Breast epithelium (tissue), 3 donors: Measurements from ENCODE around the gene PHC2.

Experiments used
- POLR2A ChIP-seq: fragments of 450-650 bp; IDR thresholded peaks from one replicate; pipeline ENCODE4 v1.6.1; 2016; ENCODE audit warnings: antibody characterized with exemption, mild to moderate bottlenecking, moderate library complexity
- POLR2AphosphoS5 ChIP-seq, 3 donors: sonication (generic); formaldehyde crosslinking; IDR thresholded peaks; one replicate each; pipeline ENCODE4 v1.6.1; 2017; ENCODE audit warnings: antibody characterized with exemption in 3 of 3

DNA sequence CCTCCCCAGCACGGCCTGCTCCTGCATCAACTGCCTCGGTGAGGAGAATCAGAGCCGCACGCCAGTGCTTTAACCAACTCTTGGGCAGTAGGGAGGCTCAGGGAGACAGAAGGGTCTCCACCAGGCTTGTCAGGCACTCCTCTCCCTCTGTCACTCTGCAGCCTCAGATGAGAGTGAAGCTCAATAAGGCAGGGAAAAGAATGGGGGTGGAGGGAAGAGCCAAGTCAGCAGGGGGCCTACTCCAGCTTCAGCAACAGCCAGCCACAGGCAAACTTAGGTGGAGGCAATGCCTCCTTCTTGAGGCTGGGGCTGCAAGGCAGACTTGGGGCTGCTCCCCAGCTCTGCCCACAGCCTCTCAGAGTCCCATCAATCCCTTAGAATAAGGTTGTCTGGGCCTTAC is 58.2 kb downstream of the PHC2 start:
- no peak for TF ChIP-seq POLR2AphosphoS5 (IDR thresholded peaks at IDR 0.05)
- no peak for TF ChIP-seq POLR2A
